Fibroblast of villous mesenchyme (primary cell): Measurements from ENCODE around the gene TTC28. TPM values are rescaled to one million over a fixed set of nuclear protein-coding genes. Genes with fewer than 3 reads are reported as not detected.

Source experiments
- DNase-seq: peaks from one replicate; pipeline ENCODE4 v3.0.0-alpha.2; 2010; ENCODE audit warnings: low read depth
- H3K4me3 ChIP-seq: 2 replicates; pipeline ENCODE4 v1.5.1; 2011; ENCODE audit warnings: low read depth, mild to moderate bottlenecking, low read length
- total RNA-seq: library from RNA; depleted of rRNA; stranded (reverse); fragments of >200 nt; gene quantifications from 2 replicates; pipeline ENCODE4 v1.2.3, GENCODE V29; 2012
- TF ChIP-seq, protein P1 (sequence below): IDR thresholded peaks from 2 replicates; pipeline ENCODE4 v1.5.1; 2012; ENCODE audit warnings: low read depth, mild to moderate bottlenecking, low read length; ENCODE audit not compliant: insufficient read depth

TTC28 gene
- total RNA-seq, 1 donor = 23.3 TPM

DNA sequence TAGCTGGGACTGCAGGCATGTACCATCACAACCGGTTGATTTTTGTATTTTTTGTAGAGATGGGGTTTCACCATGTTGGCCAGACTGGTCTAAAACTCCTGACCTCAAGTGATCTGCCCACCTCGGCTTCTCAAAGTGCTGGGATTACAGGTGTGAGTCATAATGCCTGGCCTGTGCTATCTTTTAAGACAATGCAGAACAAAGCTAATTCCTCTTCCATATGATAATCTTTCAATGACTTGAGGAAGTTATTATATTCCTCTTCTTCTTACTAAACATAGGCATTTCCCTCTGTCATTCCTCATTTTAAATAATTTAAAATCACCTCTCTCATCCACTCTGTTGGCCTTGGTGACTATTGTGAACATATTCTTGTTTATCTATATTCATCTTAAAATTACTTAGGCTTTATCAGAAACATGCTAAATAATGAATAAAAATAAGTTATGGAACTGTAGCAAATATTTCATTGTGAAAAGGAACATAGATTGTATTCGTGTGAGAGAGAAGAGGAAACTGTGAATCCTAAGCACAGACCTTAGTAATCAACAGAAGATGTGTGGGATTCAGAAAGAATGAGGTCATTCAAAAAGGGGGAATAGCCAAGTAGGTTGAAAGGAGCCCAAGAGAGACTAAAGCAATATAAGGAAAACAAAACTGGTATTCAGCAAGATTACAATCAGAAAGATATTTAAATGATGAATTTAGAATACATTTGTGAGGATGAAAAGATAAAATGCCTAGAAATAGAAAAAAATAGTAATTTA, 269.4 kb downstream of the TTC28 start:
- no peak overlapping the region for H3K4me3 ChIP-seq
- DNase-seq = no peak
- TF ChIP-seq, protein P1, sequence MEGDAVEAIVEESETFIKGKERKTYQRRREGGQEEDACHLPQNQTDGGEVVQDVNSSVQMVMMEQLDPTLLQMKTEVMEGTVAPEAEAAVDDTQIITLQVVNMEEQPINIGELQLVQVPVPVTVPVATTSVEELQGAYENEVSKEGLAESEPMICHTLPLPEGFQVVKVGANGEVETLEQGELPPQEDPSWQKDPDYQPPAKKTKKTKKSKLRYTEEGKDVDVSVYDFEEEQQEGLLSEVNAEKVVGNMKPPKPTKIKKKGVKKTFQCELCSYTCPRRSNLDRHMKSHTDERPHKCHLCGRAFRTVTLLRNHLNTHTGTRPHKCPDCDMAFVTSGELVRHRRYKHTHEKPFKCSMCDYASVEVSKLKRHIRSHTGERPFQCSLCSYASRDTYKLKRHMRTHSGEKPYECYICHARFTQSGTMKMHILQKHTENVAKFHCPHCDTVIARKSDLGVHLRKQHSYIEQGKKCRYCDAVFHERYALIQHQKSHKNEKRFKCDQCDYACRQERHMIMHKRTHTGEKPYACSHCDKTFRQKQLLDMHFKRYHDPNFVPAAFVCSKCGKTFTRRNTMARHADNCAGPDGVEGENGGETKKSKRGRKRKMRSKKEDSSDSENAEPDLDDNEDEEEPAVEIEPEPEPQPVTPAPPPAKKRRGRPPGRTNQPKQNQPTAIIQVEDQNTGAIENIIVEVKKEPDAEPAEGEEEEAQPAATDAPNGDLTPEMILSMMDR = no peak

DNA sequence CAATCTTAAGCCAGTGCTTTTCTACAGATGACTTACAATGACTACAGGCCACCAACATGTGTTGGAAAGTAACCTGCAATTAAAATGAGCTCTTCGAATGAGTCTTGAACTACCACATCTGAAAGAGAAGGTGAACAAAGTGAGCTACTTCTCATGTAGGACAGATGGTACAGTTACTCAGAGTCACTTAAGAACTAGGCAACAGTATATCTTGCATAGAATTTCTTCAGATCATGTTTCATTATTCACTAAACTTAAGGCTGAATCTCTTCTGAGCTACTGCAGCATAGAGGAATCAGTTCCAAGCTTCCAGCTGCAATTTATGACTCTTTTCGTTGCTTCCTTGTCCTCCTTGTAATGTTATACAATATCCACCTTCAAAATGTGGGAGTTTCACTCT, 270.9 kb downstream of the TTC28 start:
- no peak for DNase-seq
- TF ChIP-seq, protein P1 = no peak
- H3K4me3 ChIP-seq = no peak overlapping the region

DNA sequence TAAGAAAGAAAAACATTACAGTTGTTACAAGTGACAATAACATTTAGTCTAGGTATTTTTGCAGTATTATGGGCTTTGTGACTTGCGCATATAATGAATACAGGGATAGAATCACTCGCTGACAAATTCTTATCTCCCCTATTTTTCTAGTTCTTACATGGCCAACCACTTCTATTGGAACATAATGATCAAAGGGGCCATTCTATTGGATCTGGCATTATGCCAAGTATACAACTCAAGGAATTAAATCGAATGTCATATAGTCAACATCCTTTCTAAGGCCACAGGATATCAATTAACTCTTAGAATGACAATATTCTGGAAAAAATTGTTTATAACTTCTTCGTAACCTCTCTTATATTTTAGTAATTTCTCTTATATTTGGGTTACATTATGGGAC, 272.0 kb downstream of the TTC28 start:
- TF ChIP-seq, protein P1 = no peak
- no peak overlapping the region for H3K4me3 ChIP-seq
- no peak for DNase-seq

DNA sequence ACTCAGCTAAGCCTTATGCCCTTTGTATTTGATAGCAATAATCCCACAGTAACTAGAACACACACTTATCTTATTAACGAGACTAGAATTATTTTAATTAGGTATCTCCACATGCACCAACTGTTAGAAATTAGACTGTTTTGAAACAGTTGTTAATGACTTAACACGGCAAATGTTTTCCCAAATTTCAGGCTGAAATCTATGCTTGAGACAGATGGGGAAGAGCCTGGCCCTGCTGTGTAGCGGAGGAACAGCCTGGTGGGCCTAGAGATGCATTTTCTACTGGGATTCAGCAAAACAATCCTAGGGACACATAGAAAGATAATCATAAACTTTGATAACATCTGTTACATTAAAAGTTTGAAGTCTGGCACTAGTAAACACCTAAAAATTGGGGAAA, 273.4 kb downstream of the TTC28 start:
- TF ChIP-seq, protein P1 = no peak
- no peak for DNase-seq
- no peak overlapping the region for H3K4me3 ChIP-seq

DNA sequence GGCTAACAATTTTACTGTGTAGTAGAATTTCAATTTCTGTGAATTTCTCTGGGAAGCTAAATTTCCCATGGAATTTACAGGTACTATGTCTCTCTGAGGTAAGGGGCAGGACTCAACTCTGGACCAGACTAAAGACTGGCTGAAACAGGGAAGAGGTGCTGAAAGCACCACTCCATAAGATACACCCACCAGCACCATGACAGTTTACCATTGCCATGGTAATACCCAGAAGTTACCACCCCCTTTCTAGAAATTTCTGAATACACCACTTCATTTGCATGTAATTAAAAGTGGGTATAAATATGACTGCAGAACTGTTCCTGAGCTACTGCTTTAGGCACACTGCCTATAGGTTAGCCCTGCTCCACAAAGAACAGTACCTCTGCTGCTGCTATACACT, 274.1 kb downstream of the TTC28 start:
- TF ChIP-seq, protein P1 = no peak
- no peak for DNase-seq
- H3K4me3 ChIP-seq = no peak overlapping the region

DNA sequence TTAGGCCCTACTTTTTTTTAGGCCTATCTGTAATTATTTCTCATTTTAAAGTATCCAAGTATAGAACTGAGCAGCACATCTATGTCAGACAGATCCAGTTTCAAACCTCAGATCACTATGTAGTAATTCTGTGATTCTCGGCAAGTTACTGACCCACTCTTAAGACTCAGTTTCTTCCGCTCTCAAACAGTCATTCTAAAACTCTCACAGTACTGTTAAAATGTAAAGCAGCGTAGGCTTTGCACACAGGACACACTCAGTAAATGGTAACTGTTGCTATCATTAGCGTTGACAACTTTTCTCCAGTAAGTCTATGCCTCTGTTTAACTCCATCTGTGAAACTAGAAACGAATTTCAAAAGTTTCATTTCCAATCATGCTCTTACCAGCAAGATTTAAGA, 277.1 kb downstream of the TTC28 start:
- H3K4me3 ChIP-seq = no peak overlapping the region
- DNase-seq = no peak

DNA sequence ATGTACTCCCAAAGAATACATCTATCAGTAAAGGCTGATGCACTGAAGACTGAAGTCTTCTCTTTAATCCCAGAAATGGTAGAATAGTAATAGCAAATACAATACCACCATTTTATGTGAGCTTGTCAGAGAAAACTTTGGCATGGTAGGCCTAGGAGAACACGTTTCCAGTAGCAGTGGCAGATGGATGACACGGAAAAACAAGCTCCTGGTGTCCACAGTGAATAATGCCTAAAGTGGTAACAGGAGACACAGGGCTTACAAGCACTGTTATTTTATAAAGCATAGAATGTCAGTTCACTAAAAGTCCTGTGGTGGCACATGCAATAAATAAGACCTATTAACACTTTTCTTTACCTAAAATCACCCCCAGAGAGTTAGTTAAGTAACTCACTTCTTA, 277.6 kb downstream of the TTC28 start:
- no peak overlapping the region for H3K4me3 ChIP-seq
- TF ChIP-seq, protein P1 = no peak
- no peak for DNase-seq

More for the DNA sequence above, 277.1 kb downstream of the TTC28 start:
- TF ChIP-seq, protein P1 = no peak
